Caco-2 (cell line): ENCODE measurements around the gene LRRC38. TPM values are rescaled to one million over a fixed set of nuclear protein-coding genes. Genes with fewer than 3 reads are reported as not detected.
"Not testable (repeated sequence)": the region's sequence is repeated elsewhere in the genome, so short reads cannot be mapped to it uniquely, and the experiment has no call there.

Experiments
- BruUV-seq: library from RNA; stranded (reverse); fragments of 400-500 nt; replicated peaks from 2 replicates; lab custom pipeline; 2021; lab: Mats Ljungman, UMichigan
- CTCF ChIA-PET: fragments of 300-600 bp; sonication (Branson Sonifier 250); formaldehyde crosslinking; loops from one replicate; lab custom pipeline; 2022; ENCODE audit warnings: antibody characterized with exemption; lab: Charles Lee
- POLR2A ChIA-PET: fragments of 300-600 bp; sonication (Branson Sonifier 250); formaldehyde crosslinking; loops from one replicate; lab custom pipeline; 2022; ENCODE audit warnings: antibody characterized with exemption; lab: Charles Lee
- DNase-seq, 2 experiments: peaks; one replicate each; pipeline versions ENCODE4 v3.0.0 to v3.0.0-alpha.2; 2020 to 2022
- H3K27me3 ChIP-seq: replicated peaks from 2 replicates; pipeline ENCODE4 v1.6.0; 2011; ENCODE audit warnings: low read length; ENCODE audit not compliant: control insufficient read depth, insufficient read depth
- H3K36me3 ChIP-seq: 2 replicates; pipeline ENCODE4 v1.5.1; 2011; ENCODE audit warnings: low read length; ENCODE audit not compliant: control insufficient read depth, insufficient read depth
- H3K4me1 ChIP-seq: fragments of 250-450 bp; sonication (Bioruptor Pico); 2 replicates; pipeline ENCODE4 v1.5.1; 2020; ENCODE audit warnings: mild to moderate bottlenecking
- H3K4me3 ChIP-seq: 2 replicates; pipeline ENCODE4 v1.5.1; 2011; ENCODE audit warnings: low read depth, mild to moderate bottlenecking, control low read depth, low read length
- H3K9me3 ChIP-seq: fragments of 250-450 bp; sonication (Bioruptor Pico); 2 replicates; pipeline ENCODE4 v1.5.1; 2020; ENCODE audit warnings: mild to moderate bottlenecking, moderate library complexity
- H3K27ac Mint-ChIP-seq: one replicate; pipeline ENCODE4 v1.8.0; 2022; ENCODE audit warnings: mixed read lengths; ENCODE audit not compliant: unreplicated experiment
- H3K27me3 Mint-ChIP-seq: one replicate; pipeline ENCODE4 v1.8.0; 2022; ENCODE audit warnings: mixed read lengths; ENCODE audit not compliant: insufficient read depth, unreplicated experiment
- H3K36me3 Mint-ChIP-seq: one replicate; pipeline ENCODE4 v1.8.0; 2022; ENCODE audit warnings: mild to moderate bottlenecking, mixed read lengths; ENCODE audit not compliant: insufficient read depth, unreplicated experiment
- H3K4me1 Mint-ChIP-seq: one replicate; pipeline ENCODE4 v1.8.0; 2022; ENCODE audit warnings: low read depth, mixed read lengths; ENCODE audit not compliant: unreplicated experiment
- H3K4me3 Mint-ChIP-seq: one replicate; pipeline ENCODE4 v1.8.0; 2022; ENCODE audit warnings: mild to moderate bottlenecking, moderate library complexity, mixed read lengths; ENCODE audit not compliant: unreplicated experiment
- H3K9me3 Mint-ChIP-seq: one replicate; pipeline ENCODE4 v1.8.0; 2022; ENCODE audit warnings: mixed read lengths; ENCODE audit not compliant: unreplicated experiment
- intact Hi-C: fragments of 100-400 bp; cut with micrococcal nuclease; formaldehyde crosslinking; loops from one replicate; pipeline ENCODE4 v1.10.0; 2022; ENCODE audit not compliant: unreplicated experiment
- total RNA-seq: library from RNA; stranded (reverse); gene quantifications from 2 replicates; pipeline ENCODE4 v1.2.3, GENCODE V29; 2022
- TF ChIP-seq, protein P1 (sequence below), 2 experiments: fragments of 200-600 bp in 1 of 2; IDR thresholded peaks; 1 replicate in 1 of 2; 2 replicates in 1 of 2; pipeline versions ENCODE4 v1.5.1 to v1.8.0; 2011 to 2022; ENCODE audit warnings: antibody characterized with exemption in 1 of 2, control low read depth in 1 of 2, inconsistent platforms in 1 of 2, low read depth in 1 of 2, low read length in 1 of 2, mild to moderate bottlenecking in 1 of 2, moderate library complexity in 1 of 2; ENCODE audit not compliant: insufficient read depth in 1 of 2, severe bottlenecking in 1 of 2, unreplicated experiment in 1 of 2

Gene LRRC38
- total RNA-seq, 1 experiment from 2014 or later = not detected

DNA sequence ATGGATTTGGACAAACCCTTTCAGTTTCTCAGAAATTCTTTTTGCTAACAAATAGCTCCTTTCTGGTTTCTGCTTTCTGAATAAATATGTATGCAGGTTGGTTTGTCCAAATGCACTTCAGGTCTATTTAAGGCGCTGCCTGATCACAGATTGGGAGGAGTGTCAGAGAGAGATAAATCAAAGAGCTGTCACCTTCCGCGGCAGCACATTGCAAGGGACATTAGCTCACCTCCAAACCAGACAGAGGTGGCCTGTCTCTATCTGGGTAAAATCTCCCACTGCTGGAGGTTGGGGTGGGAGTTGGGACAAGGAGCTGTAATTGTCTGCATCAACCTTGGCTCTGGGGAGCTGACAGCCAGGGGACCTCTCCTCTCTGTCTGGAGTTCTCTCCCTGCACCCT, 78.3 kb downstream of the LRRC38 start:
- H3K27me3 Mint-ChIP-seq = no peaks in the 10 kb centered on the region
- POLR2A ChIA-PET = no interaction called here
- no peak for DNase-seq
- no peaks in the 10 kb centered on the region for H3K4me1 Mint-ChIP-seq
- Histone ChIP-seq H3K36me3 (no peaks in the 10 kb centered on the region), H3K9me3 (no peaks in the 10 kb centered on the region), H3K4me1 (no peaks in the 10 kb centered on the region), H3K4me3 (no peak overlapping the region), H3K27me3 (no peaks in the 10 kb centered on the region)
- no peak overlapping the region for H3K4me3 Mint-ChIP-seq
- TF ChIP-seq, protein P1, sequence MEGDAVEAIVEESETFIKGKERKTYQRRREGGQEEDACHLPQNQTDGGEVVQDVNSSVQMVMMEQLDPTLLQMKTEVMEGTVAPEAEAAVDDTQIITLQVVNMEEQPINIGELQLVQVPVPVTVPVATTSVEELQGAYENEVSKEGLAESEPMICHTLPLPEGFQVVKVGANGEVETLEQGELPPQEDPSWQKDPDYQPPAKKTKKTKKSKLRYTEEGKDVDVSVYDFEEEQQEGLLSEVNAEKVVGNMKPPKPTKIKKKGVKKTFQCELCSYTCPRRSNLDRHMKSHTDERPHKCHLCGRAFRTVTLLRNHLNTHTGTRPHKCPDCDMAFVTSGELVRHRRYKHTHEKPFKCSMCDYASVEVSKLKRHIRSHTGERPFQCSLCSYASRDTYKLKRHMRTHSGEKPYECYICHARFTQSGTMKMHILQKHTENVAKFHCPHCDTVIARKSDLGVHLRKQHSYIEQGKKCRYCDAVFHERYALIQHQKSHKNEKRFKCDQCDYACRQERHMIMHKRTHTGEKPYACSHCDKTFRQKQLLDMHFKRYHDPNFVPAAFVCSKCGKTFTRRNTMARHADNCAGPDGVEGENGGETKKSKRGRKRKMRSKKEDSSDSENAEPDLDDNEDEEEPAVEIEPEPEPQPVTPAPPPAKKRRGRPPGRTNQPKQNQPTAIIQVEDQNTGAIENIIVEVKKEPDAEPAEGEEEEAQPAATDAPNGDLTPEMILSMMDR (IDR thresholded peaks at IDR 0.05; ENCODE audit: insufficient read depth in 1 of 2, low read depth in 1 of 2, low read length in 1 of 2, severe bottlenecking in 1 of 2, unreplicated experiment in 1 of 2) = no peak
- intact Hi-C loops = no loop called here
- CTCF ChIA-PET = no interaction called here
- no peaks in the 10 kb centered on the region for H3K9me3 Mint-ChIP-seq
- H3K27ac Mint-ChIP-seq = no peak overlapping the region
- no TSS peak for BruUV-seq
- peaks cover 6% of the 10 kb centered on the region for H3K36me3 Mint-ChIP-seq

DNA sequence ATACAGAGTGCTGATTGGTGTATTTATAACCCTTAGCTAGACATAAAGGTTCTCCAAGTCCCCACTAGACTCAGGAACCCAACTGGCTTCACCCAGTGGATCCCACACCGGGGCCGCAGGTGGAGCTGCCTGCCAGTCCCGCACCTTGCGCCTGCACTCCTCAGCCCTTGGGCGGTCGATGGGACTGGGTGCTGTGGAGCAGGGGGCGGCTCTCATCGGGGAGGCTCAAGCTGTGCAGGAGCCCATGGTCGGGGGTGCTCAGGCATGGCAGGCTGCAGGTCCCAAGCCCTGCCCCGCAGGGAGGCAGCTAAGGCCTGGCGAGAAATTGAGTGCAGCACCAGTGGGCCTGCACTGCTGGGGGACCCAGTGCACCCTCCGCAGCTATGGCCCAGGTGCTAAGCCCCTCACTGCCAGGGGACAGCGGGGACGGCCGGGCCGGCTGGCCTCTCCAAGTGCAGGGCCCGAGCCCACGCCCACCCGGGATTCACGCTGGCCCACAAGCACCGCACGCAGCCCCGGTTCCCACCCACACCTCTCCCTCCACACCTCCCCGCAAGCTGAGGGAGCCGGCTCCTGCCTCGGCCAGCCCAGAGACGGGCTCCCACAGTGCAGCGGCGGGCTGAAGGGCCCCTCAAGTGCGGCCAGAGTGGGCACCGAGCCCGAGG, 80.0 kb downstream of the LRRC38 start:
- intact Hi-C loops, H3K4me3 Mint-ChIP-seq, H3K4me1 ChIP-seq, H3K4me1 Mint-ChIP-seq, H3K9me3 ChIP-seq, H3K36me3 Mint-ChIP-seq, H3K4me3 ChIP-seq, BruUV-seq, H3K27me3 Mint-ChIP-seq, H3K27me3 ChIP-seq, POLR2A ChIA-PET, DNase-seq, CTCF ChIA-PET, H3K9me3 Mint-ChIP-seq, H3K27ac Mint-ChIP-seq, H3K36me3 ChIP-seq: not testable (repeated sequence)

DNA sequence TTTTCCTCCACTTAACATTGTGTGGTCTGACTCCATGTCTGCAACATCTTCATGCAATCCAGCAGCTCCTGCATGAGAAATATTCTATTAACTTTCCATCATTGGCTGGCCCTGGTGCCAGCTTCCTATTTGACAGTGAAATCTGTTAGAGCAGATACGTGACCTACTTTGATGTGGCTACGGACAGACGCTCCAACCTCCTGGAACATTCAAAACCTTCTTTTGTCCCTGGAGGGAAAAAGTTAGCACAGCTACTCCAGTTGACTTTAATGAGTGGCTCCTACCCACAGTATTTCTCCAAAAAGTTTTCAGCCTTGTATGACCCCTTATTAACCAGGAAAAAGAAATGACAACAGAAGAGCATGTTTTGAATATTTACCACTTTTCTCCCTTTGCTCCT, 81.6 kb downstream of the LRRC38 start:
- no peaks in the 10 kb centered on the region for H3K4me1 ChIP-seq
- intact Hi-C loops = no loop called here
- H3K4me3 ChIP-seq = no peak overlapping the region
- H3K27me3 ChIP-seq = no peaks in the 10 kb centered on the region
- H3K36me3 ChIP-seq = no peaks in the 10 kb centered on the region
- no peaks in the 10 kb centered on the region for H3K4me1 Mint-ChIP-seq
- no peaks in the 10 kb centered on the region for H3K9me3 ChIP-seq
- ChIA-PET POLR2A (no interaction called here), CTCF (no interaction called here)
- TF ChIP-seq, protein P1 (IDR thresholded peaks at IDR 0.05; ENCODE audit: insufficient read depth in 1 of 2, low read depth in 1 of 2, low read length in 1 of 2, severe bottlenecking in 1 of 2, unreplicated experiment in 1 of 2) = no peak
- H3K4me3 Mint-ChIP-seq = no peak overlapping the region
- H3K27ac Mint-ChIP-seq = no peak overlapping the region
- BruUV-seq = no TSS peak
- H3K36me3 Mint-ChIP-seq = no peaks in the 10 kb centered on the region
- H3K9me3 Mint-ChIP-seq = no peaks in the 10 kb centered on the region
- H3K27me3 Mint-ChIP-seq = no peaks in the 10 kb centered on the region
- no peak for DNase-seq
